HEK293 (cell line): Measurements from ENCODE around the gene EPSTI1.

Experiments used
- CTCF ChIA-PET: fragments of 350-600 bp; formaldehyde crosslinking; extraction: SDS; loops from one replicate; lab custom pipeline; 2021; ENCODE audit warnings: antibody characterized with exemption; lab: Yijun Ruan, JAX
- POLR2A ChIA-PET: fragments of 300-600 bp; formaldehyde crosslinking; extraction: SDS; loops from one replicate; lab custom pipeline; 2020; ENCODE audit warnings: antibody characterized with exemption, inconsistent platforms; lab: Yijun Ruan, JAX
- H3K27ac ChIP-seq: fragments of 200-500 bp; sonication (Bioruptor generic); 2 replicates; pipeline ENCODE4 v1.5.1; 2014; ENCODE audit warnings: low read depth, low read length, control low read depth, inconsistent platforms; ENCODE audit errors: extremely low read depth
- H3K36me3 ChIP-seq, 2 experiments: fragments of 200-500 bp in 1 of 2; sonication (Bioruptor generic) in 1 of 2; 1 replicate in 1 of 2; 2 replicates in 1 of 2; pipeline ENCODE4 v1.5.1; 2014 to 2017; ENCODE audit warnings: inconsistent platforms in 2 of 2, low read length in 2 of 2; ENCODE audit not compliant: control insufficient read depth in 2 of 2, insufficient read depth in 1 of 2
- H3K4me1 ChIP-seq: fragments of 200-500 bp; sonication (Bioruptor generic); 2 replicates; pipeline ENCODE4 v1.5.1; 2014; ENCODE audit warnings: mild to moderate bottlenecking, low read length, inconsistent platforms; ENCODE audit not compliant: control insufficient read depth, insufficient read depth
- H3K4me3 ChIP-seq: 2 replicates; pipeline ENCODE4 v1.5.1; 2011; ENCODE audit warnings: low read depth, mild to moderate bottlenecking, control low read depth, low read length, moderate library complexity
- H3K9me3 ChIP-seq: fragments of 200-500 bp; sonication (Bioruptor generic); 2 replicates; pipeline ENCODE4 v1.5.1; 2014; ENCODE audit warnings: low read depth, low read length, inconsistent platforms; ENCODE audit not compliant: control insufficient read depth, insufficient read depth
- KLF17 ChIP-seq: fragments of 450-650 bp; formaldehyde crosslinking; IDR thresholded peaks from 2 replicates; pipeline ENCODE4 v1.5.1; 2016; ENCODE audit warnings: missing biosample characterization, missing genetic modification characterization
- KLF7 ChIP-seq: fragments of 450-650 bp; formaldehyde crosslinking; IDR thresholded peaks from 2 replicates; pipeline ENCODE4 v1.5.1; 2016; ENCODE audit warnings: missing biosample characterization, missing genetic modification characterization, borderline replicate concordance
- OSR2 ChIP-seq: fragments of 450-650 bp; formaldehyde crosslinking; IDR thresholded peaks from 2 replicates; pipeline ENCODE4 v1.5.1; 2016; ENCODE audit warnings: missing biosample characterization, missing genetic modification characterization
- PRDM4 ChIP-seq: fragments of 450-650 bp; formaldehyde crosslinking; IDR thresholded peaks from 2 replicates; pipeline ENCODE4 v1.5.1; 2017; ENCODE audit warnings: missing biosample characterization, missing genetic modification characterization
- SP2 ChIP-seq: fragments of 450-650 bp; formaldehyde crosslinking; IDR thresholded peaks from 2 replicates; pipeline ENCODE4 v1.5.1; 2016; ENCODE audit warnings: missing biosample characterization, missing genetic modification characterization
- YY1 ChIP-seq: fragments of 450-650 bp; formaldehyde crosslinking; IDR thresholded peaks from 2 replicates; pipeline ENCODE4 v1.5.1; 2018; ENCODE audit warnings: missing biosample characterization, missing genetic modification characterization
- ZBTB11 ChIP-seq: fragments of 450-650 bp; formaldehyde crosslinking; conservative IDR thresholded peaks from 2 replicates; pipeline ENCODE4 v1.5.1; 2016; ENCODE audit warnings: low read depth, missing biosample characterization, missing genetic modification characterization
- ZBTB26 ChIP-seq: fragments of 450-650 bp; formaldehyde crosslinking; optimal IDR thresholded peaks from 2 replicates; pipeline ENCODE3; 2016; ENCODE audit warnings: missing biosample characterization, mild to moderate bottlenecking, missing genetic modification characterization
- ZBTB44 ChIP-seq: fragments of 450-650 bp; IDR thresholded peaks from 2 replicates; pipeline ENCODE4 v1.5.1; 2018; ENCODE audit warnings: missing biosample characterization, mild to moderate bottlenecking, missing genetic modification characterization
- ZFP41 ChIP-seq: fragments of 450-650 bp; formaldehyde crosslinking; IDR thresholded peaks from 2 replicates; pipeline ENCODE4 v1.5.1; 2016; ENCODE audit warnings: missing biosample characterization, missing genetic modification characterization, borderline replicate concordance
- ZNF112 ChIP-seq: fragments of 450-650 bp; formaldehyde crosslinking; IDR thresholded peaks from 2 replicates; pipeline ENCODE4 v1.5.0; 2017; ENCODE audit warnings: missing biosample characterization, missing genetic modification characterization
- ZNF138 ChIP-seq: fragments of 450-650 bp; formaldehyde crosslinking; IDR thresholded peaks from 2 replicates; pipeline ENCODE4 v1.5.1; 2016; ENCODE audit warnings: missing biosample characterization, missing genetic modification characterization, borderline replicate concordance
- ZNF148 ChIP-seq: fragments of 450-650 bp; formaldehyde crosslinking; IDR thresholded peaks from 2 replicates; pipeline ENCODE4 v1.5.0; 2017; ENCODE audit warnings: missing biosample characterization, missing genetic modification characterization, borderline replicate concordance
- ZNF157 ChIP-seq: fragments of 450-650 bp; formaldehyde crosslinking; IDR thresholded peaks from 2 replicates; pipeline ENCODE4 v1.5.1; 2016; ENCODE audit warnings: missing biosample characterization, missing genetic modification characterization
- ZNF19 ChIP-seq: fragments of 450-650 bp; formaldehyde crosslinking; IDR thresholded peaks from 2 replicates; pipeline ENCODE4; 2016; ENCODE audit warnings: missing biosample characterization, missing genetic modification characterization, low read depth
- ZNF341 ChIP-seq: fragments of 450-650 bp; formaldehyde crosslinking; IDR thresholded peaks from 2 replicates; pipeline ENCODE4; 2016; ENCODE audit warnings: low read depth, missing biosample characterization, missing genetic modification characterization
- ZNF362 ChIP-seq: fragments of 450-650 bp; formaldehyde crosslinking; IDR thresholded peaks from 2 replicates; pipeline ENCODE4 v1.5.1; 2016; ENCODE audit warnings: missing biosample characterization, missing genetic modification characterization
- ZNF548 ChIP-seq: fragments of 450-650 bp; formaldehyde crosslinking; IDR thresholded peaks from 2 replicates; pipeline ENCODE4 v1.5.1; 2016; ENCODE audit warnings: missing biosample characterization, missing genetic modification characterization
- ZNF549 ChIP-seq: fragments of 450-650 bp; IDR thresholded peaks from 2 replicates; pipeline ENCODE4 v1.5.1; 2018; ENCODE audit warnings: missing biosample characterization, missing genetic modification characterization, mild to moderate bottlenecking, inconsistent platforms, moderate library complexity
- ZNF560 ChIP-seq: fragments of 450-650 bp; formaldehyde crosslinking; IDR thresholded peaks from 2 replicates; pipeline ENCODE4 v1.5.1; 2017; ENCODE audit warnings: missing biosample characterization, missing genetic modification characterization, borderline replicate concordance
- ZNF596 ChIP-seq: fragments of 450-650 bp; IDR thresholded peaks from 2 replicates; pipeline ENCODE4 v1.5.0; 2018; ENCODE audit warnings: missing biosample characterization, mild to moderate bottlenecking, missing genetic modification characterization, moderate library complexity
- ZNF610 ChIP-seq: fragments of 450-650 bp; formaldehyde crosslinking; IDR thresholded peaks from 2 replicates; pipeline ENCODE4 v1.5.1; 2016; ENCODE audit warnings: missing biosample characterization, missing genetic modification characterization, borderline replicate concordance
- ZNF621 ChIP-seq: fragments of 450-650 bp; formaldehyde crosslinking; IDR thresholded peaks from 2 replicates; pipeline ENCODE4 v1.5.1; 2017; ENCODE audit warnings: missing biosample characterization, missing genetic modification characterization
- ZSCAN23 ChIP-seq: fragments of 450-650 bp; formaldehyde crosslinking; IDR thresholded peaks from 2 replicates; pipeline ENCODE4 v1.5.1; 2016; ENCODE audit warnings: missing biosample characterization, missing genetic modification characterization

Gene EPSTI1

GRCh38 chr13:43003010-43003409 lies 11.0 kb upstream of the EPSTI1 start:
- no peaks in the 10 kb centered on the region for H3K36me3 ChIP-seq
- H3K9me3 ChIP-seq, result no peaks in the 10 kb centered on the region
- POLR2A ChIA-PET, result no interaction called here
- no peaks in the 10 kb centered on the region for H3K4me1 ChIP-seq
- no peak overlapping the region for H3K4me3 ChIP-seq
- CTCF ChIA-PET, result no interaction called here
- H3K27ac ChIP-seq, result no peak overlapping the region
- TF ChIP-seq PRDM4 (tag by site-specific recombination) (no peak), KLF7 (no peak), ZSCAN23 (tag by site-specific recombination) (no peak), ZNF138 (no peak), ZNF148 (tag by site-specific recombination) (no peak), ZNF19 (tag by site-specific recombination) (no peak), ZNF157 (tag by site-specific recombination) (no peak), ZNF549 (tag by site-specific recombination) (no peak), ZBTB44 (no peak), ZNF596 (tag by site-specific recombination) (no peak), ZNF548 (no peak), ZBTB26 (tag by site-specific recombination) (no peak), ZFP41 (no peak), SP2 (tag by site-specific recombination) (no peak), ZNF621 (tag by site-specific recombination) (no peak), ZNF610 (tag by site-specific recombination) (no peak), OSR2 (no peak), ZNF112 (tag by site-specific recombination) (no peak), ZNF560 (no peak), YY1 (tag by site-specific recombination) (no peak)

- Histone ChIP-seq H3K27ac (no peak overlapping the region), H3K4me1 (no peaks in the 10 kb centered on the region), H3K4me3 (no peak overlapping the region), H3K9me3 (no peaks in the 10 kb centered on the region), H3K36me3 (no peaks in the 10 kb centered on the region)
- POLR2A ChIA-PET, result no interaction called here
- CTCF ChIA-PET, result no interaction called here
- TF ChIP-seq ZNF362 (tag by site-specific recombination), result no peak
- no peak for TF ChIP-seq KLF17 (tag by site-specific recombination)
- no peak for TF ChIP-seq ZBTB11 (tag by site-specific recombination)
- no peak for TF ChIP-seq ZNF341 (tag by site-specific recombination)
Observed at GRCh38 chr13:43002021-43002420, 10.0 kb upstream of the EPSTI1 start.
